ENCODE results near the gene MEMO1.
A peak's percentile ranks its signal among the peaks of the same experiment; 100 is the strongest.
"Not testable (repeated sequence)": the region's sequence is repeated elsewhere in the genome, so short reads cannot be mapped to it uniquely, and the experiment has no call there.

Gene MEMO1

GRCh38 chr2:31898346-31898745 is 112.5 kb downstream of the MEMO1 start:
- DNase-seq (ENCODE audit: low spot score in 2 of 2); H3K4me3 ChIP-seq; H3K4me1 ChIP-seq; H3K27me3 ChIP-seq (ENCODE audit: low read depth); in situ Hi-C loops (cut with MboI; ENCODE audit: low sequenced_read_pairs); H3K36me3 ChIP-seq (replicated peaks); H3K9me3 ChIP-seq: not testable (repeated sequence)

- H3K9me3 ChIP-seq; H3K4me3 ChIP-seq; in situ Hi-C loops (cut with MboI; ENCODE audit: low sequenced_read_pairs); H3K36me3 ChIP-seq (replicated peaks); DNase-seq (ENCODE audit: low spot score in 2 of 2); H3K27me3 ChIP-seq (ENCODE audit: low read depth): not testable (repeated sequence)
- peaks cover 13% of the 10 kb centered on the region for H3K4me1 ChIP-seq
Measured at GRCh38 chr2:31897340-31897739, 113.5 kb downstream of the MEMO1 start.

- DNase-seq (ENCODE audit: low spot score in 2 of 2) = no peak
- H3K4me3 ChIP-seq = no peak overlapping the region
- H3K27me3 ChIP-seq (ENCODE audit: low read depth) = no peaks in the 10 kb centered on the region
- H3K4me1 ChIP-seq = peaks cover 22% of the 10 kb centered on the region
- in situ Hi-C loops (cut with MboI; ENCODE audit: low sequenced_read_pairs) = no loop called here
- H3K9me3 ChIP-seq = no peaks in the 10 kb centered on the region
- H3K36me3 ChIP-seq (replicated peaks) = peaks cover 2% of the 10 kb centered on the region; the same call in 1 of the 2 replicates
Measured at GRCh38 chr2:31896293-31896692, 114.5 kb downstream of the MEMO1 start.

GRCh38 chr2:31894656-31895055 is 116.2 kb downstream of the MEMO1 start:
- in situ Hi-C loops (cut with MboI; ENCODE audit: low sequenced_read_pairs) = no loop called here

GRCh38 chr2:31893094-31893493 is 117.7 kb downstream of the MEMO1 start:
- Histone ChIP-seq H3K36me3 (replicated peaks) (peaks cover 4% of the 10 kb centered on the region; the same call in 1 of the 2 replicates), H3K4me1 (peaks cover 22% of the 10 kb centered on the region), H3K27me3 (ENCODE audit: low read depth) (no peaks in the 10 kb centered on the region), H3K9me3 (no peaks in the 10 kb centered on the region), H3K4me3 (no peak overlapping the region)
- in situ Hi-C loops (cut with MboI; ENCODE audit: low sequenced_read_pairs) = no loop called here
- peak in 1 of 2 experiments; percentile 12 for DNase-seq (ENCODE audit: low spot score in 2 of 2)

More at GRCh38 chr2:31894656-31895055, 116.2 kb downstream of the MEMO1 start:
- Histone ChIP-seq H3K4me3 (no peak overlapping the region), H3K36me3 (replicated peaks) (peaks cover 4% of the 10 kb centered on the region; the same call in 1 of the 2 replicates), H3K4me1 (peaks cover 22% of the 10 kb centered on the region), H3K27me3 (ENCODE audit: low read depth) (no peaks in the 10 kb centered on the region), H3K9me3 (no peaks in the 10 kb centered on the region)
- no peak for DNase-seq (ENCODE audit: low spot score in 2 of 2)

- Histone ChIP-seq H3K4me1 (peaks cover 22% of the 10 kb centered on the region), H3K36me3 (replicated peaks) (peaks cover 4% of the 10 kb centered on the region; the same call in 1 of the 2 replicates), H3K4me3 (no peak overlapping the region), H3K9me3 (no peaks in the 10 kb centered on the region), H3K27me3 (ENCODE audit: low read depth) (no peaks in the 10 kb centered on the region)
- no peak for DNase-seq (ENCODE audit: low spot score in 2 of 2)
- in situ Hi-C loops (cut with MboI; ENCODE audit: low sequenced_read_pairs) = no loop called here
Measured at GRCh38 chr2:31889044-31889443, 121.8 kb downstream of the MEMO1 start.

GRCh38 chr2:31888550-31888949 is 122.3 kb downstream of the MEMO1 start:
- Histone ChIP-seq H3K36me3 (replicated peaks) (peaks cover 4% of the 10 kb centered on the region; the same call in 1 of the 2 replicates), H3K4me3 (no peak overlapping the region), H3K27me3 (ENCODE audit: low read depth) (no peaks in the 10 kb centered on the region), H3K9me3 (no peaks in the 10 kb centered on the region), H3K4me1 (peaks cover 20% of the 10 kb centered on the region)
- in situ Hi-C loops (cut with MboI; ENCODE audit: low sequenced_read_pairs) = no loop called here
- DNase-seq (ENCODE audit: low spot score in 2 of 2) = no peak

- no peak for DNase-seq (ENCODE audit: low spot score in 2 of 2)
- in situ Hi-C loops (cut with MboI; ENCODE audit: low sequenced_read_pairs) = no loop called here
- Histone ChIP-seq H3K27me3 (ENCODE audit: low read depth) (no peaks in the 10 kb centered on the region), H3K9me3 (no peaks in the 10 kb centered on the region), H3K4me1 (peaks cover 3% of the 10 kb centered on the region), H3K4me3 (no peak overlapping the region), H3K36me3 (replicated peaks) (peaks cover 4% of the 10 kb centered on the region; the same call in 1 of the 2 replicates)
Measured at GRCh38 chr2:31886700-31887099, 124.1 kb downstream of the MEMO1 start.

GRCh38 chr2:31877008-31877407 is 133.8 kb downstream of the MEMO1 start:
- Histone ChIP-seq H3K36me3 (replicated peaks) (no peaks in the 10 kb centered on the region), H3K27me3 (ENCODE audit: low read depth) (no peaks in the 10 kb centered on the region), H3K4me3 (no peak overlapping the region), H3K4me1 (no peaks in the 10 kb centered on the region), H3K9me3 (no peaks in the 10 kb centered on the region)
- in situ Hi-C loops (cut with MboI; ENCODE audit: low sequenced_read_pairs) = no loop called here
- DNase-seq (ENCODE audit: low spot score in 2 of 2) = no peak

GRCh38 chr2:31874071-31874470 is 136.7 kb downstream of the MEMO1 start:
- Histone ChIP-seq H3K27me3 (ENCODE audit: low read depth) (no peaks in the 10 kb centered on the region), H3K4me3 (no peak overlapping the region), H3K9me3 (no peaks in the 10 kb centered on the region), H3K4me1 (no peaks in the 10 kb centered on the region), H3K36me3 (replicated peaks) (no peaks in the 10 kb centered on the region)
- in situ Hi-C loops (cut with MboI; ENCODE audit: low sequenced_read_pairs) = no loop called here
- no peak for DNase-seq (ENCODE audit: low spot score in 2 of 2)

GRCh38 chr2:31865215-31865614 is 145.6 kb downstream of the MEMO1 start:
- H3K4me3 ChIP-seq = no peak overlapping the region
- no peaks in the 10 kb centered on the region for H3K4me1 ChIP-seq
- no peaks in the 10 kb centered on the region for H3K27me3 ChIP-seq (ENCODE audit: low read depth)
- in situ Hi-C loops (cut with MboI; ENCODE audit: low sequenced_read_pairs) = no loop called here
- peaks cover 5% of the 10 kb centered on the region; the same call in 1 of the 2 replicates for H3K36me3 ChIP-seq (replicated peaks)
- H3K9me3 ChIP-seq = no peaks in the 10 kb centered on the region
- no peak for DNase-seq (ENCODE audit: low spot score in 2 of 2)

GRCh38 chr2:31863867-31864266 is 146.9 kb downstream of the MEMO1 start:
- in situ Hi-C loops (cut with MboI; ENCODE audit: low sequenced_read_pairs) = no loop called here
- H3K36me3 ChIP-seq (replicated peaks) = peaks cover 5% of the 10 kb centered on the region; the same call in 1 of the 2 replicates

GRCh38 chr2:31863015-31863656 is 147.7 kb downstream of the MEMO1 start:
- DNase-seq (ENCODE audit: low spot score in 2 of 2); in situ Hi-C loops (cut with MboI; ENCODE audit: low sequenced_read_pairs): not testable (repeated sequence)

More at GRCh38 chr2:31863867-31864266, 146.9 kb downstream of the MEMO1 start:
- Histone ChIP-seq H3K27me3 (ENCODE audit: low read depth) (no peaks in the 10 kb centered on the region), H3K9me3 (no peaks in the 10 kb centered on the region), H3K4me3 (no peak overlapping the region), H3K4me1 (no peaks in the 10 kb centered on the region; the same call in 1 of the 2 replicates)
- DNase-seq (ENCODE audit: low spot score in 2 of 2) = no peak

GRCh38 chr2:31859959-31860358 is 150.8 kb downstream of the MEMO1 start:
- Histone ChIP-seq H3K9me3 (no peaks in the 10 kb centered on the region), H3K4me3 (no peak overlapping the region), H3K27me3 (ENCODE audit: low read depth) (no peaks in the 10 kb centered on the region), H3K4me1 (peaks cover 15% of the 10 kb centered on the region), H3K36me3 (replicated peaks) (peaks cover 3% of the 10 kb centered on the region; the same call in 1 of the 2 replicates)
- in situ Hi-C loops (cut with MboI; ENCODE audit: low sequenced_read_pairs) = no loop called here
- DNase-seq (ENCODE audit: low spot score in 2 of 2) = no peak

More at GRCh38 chr2:31863015-31863656, 147.7 kb downstream of the MEMO1 start:
- not testable (repeated sequence) for H3K4me3 ChIP-seq; H3K36me3 ChIP-seq (replicated peaks); H3K9me3 ChIP-seq; H3K4me1 ChIP-seq; H3K27me3 ChIP-seq (ENCODE audit: low read depth)

Data from HAP-1 (cell line).